Neural cell (in vitro differentiated cells): ENCODE measurements around the gene IFNL4.

Experiments used
- CTCF ChIP-seq: fragments of 450-650 bp; IDR thresholded peaks from 2 replicates; pipeline ENCODE4 v1.5.1; 2014; ENCODE audit warnings: antibody characterized with exemption, mild to moderate bottlenecking, moderate library complexity; ENCODE audit not compliant: poor library complexity, severe bottlenecking
- EZH2 ChIP-seq: fragments of 200-600, 300-800 bp; shearing (Covaris generic), sonication (generic); IDR thresholded peaks from 2 replicates; pipeline ENCODE4 v1.6.1; 2014; ENCODE audit warnings: antibody characterized with exemption, low read length, borderline replicate concordance, mild to moderate bottlenecking; ENCODE audit not compliant: insufficient read depth, poor library complexity, severe bottlenecking
- MXI1 ChIP-seq: fragments of 450-650 bp; conservative IDR thresholded peaks from 2 replicates; pipeline ENCODE4 v1.6.1; 2014; ENCODE audit warnings: antibody characterized with exemption, mild to moderate bottlenecking; ENCODE audit not compliant: poor library complexity, severe bottlenecking
- POLR2AphosphoS5 ChIP-seq: IDR thresholded peaks from 2 replicates; pipeline ENCODE4 v1.6.1; 2012
- SMC3 ChIP-seq: fragments of 450-650 bp; conservative IDR thresholded peaks from 2 replicates; pipeline ENCODE4 v1.6.1; 2014; ENCODE audit warnings: antibody characterized with exemption, mild to moderate bottlenecking, moderate library complexity; ENCODE audit not compliant: poor library complexity

- TF ChIP-seq SMC3 (no peak), MXI1 (no peak), CTCF (no peak), EZH2 (no peak), POLR2AphosphoS5 (no peak)
These were observed 51.6 kb downstream of the IFNL4 start, which contains the start of gene NCCRP1 for GRCh38 chr19:39196860-39197562.
